Glutamatergic neuron (in vitro differentiated cells): ENCODE data around the gene HEATR1. TPM values are rescaled to one million over a fixed set of nuclear protein-coding genes. Genes with fewer than 3 reads are reported as not detected.
"Not testable (repeated sequence)": the region's sequence is repeated elsewhere in the genome, so short reads cannot be mapped to it uniquely, and the experiment has no call there.

Experiments
- DNase-seq: peaks from one replicate; pipeline ENCODE4 v3.0.0; 2022
- H3K27ac Mint-ChIP-seq: one replicate; pipeline ENCODE4 v1.8.0; 2020; ENCODE audit warnings: mild to moderate bottlenecking, mixed read lengths, inconsistent platforms; ENCODE audit not compliant: unreplicated experiment
- H3K27me3 Mint-ChIP-seq: one replicate; pipeline ENCODE4 v1.8.0; 2020; ENCODE audit warnings: mild to moderate bottlenecking, moderate library complexity, mixed read lengths, inconsistent platforms; ENCODE audit not compliant: unreplicated experiment
- H3K36me3 Mint-ChIP-seq: one replicate; pipeline ENCODE4 v1.8.0; 2020; ENCODE audit warnings: mild to moderate bottlenecking, mixed read lengths, inconsistent platforms; ENCODE audit not compliant: unreplicated experiment
- H3K4me1 Mint-ChIP-seq: one replicate; pipeline ENCODE4 v1.8.0; 2020; ENCODE audit warnings: mild to moderate bottlenecking, low read depth, mixed read lengths, inconsistent platforms; ENCODE audit not compliant: unreplicated experiment
- H3K4me3 Mint-ChIP-seq: one replicate; pipeline ENCODE4 v1.8.0; 2020; ENCODE audit warnings: mild to moderate bottlenecking, mixed read lengths, inconsistent platforms; ENCODE audit not compliant: unreplicated experiment
- H3K9me3 Mint-ChIP-seq: one replicate; pipeline ENCODE4 v1.8.0; 2020; ENCODE audit warnings: mild to moderate bottlenecking, moderate library complexity, mixed read lengths, inconsistent platforms; ENCODE audit not compliant: unreplicated experiment
- CTCF ChIP-seq: fragments of 200-600 bp; sonication (generic); IDR thresholded peaks from one replicate; pipeline ENCODE4 v1.5.0; 2021; ENCODE audit not compliant: partially characterized antibody, unreplicated experiment
- total RNA-seq: library from RNA; stranded (reverse); fragmentation: NEBNext Ultra II Directional; extraction: Animal tissue kit (Norgen Biotek cat#: 25700); gene quantifications from one replicate; pipeline ENCODE4 v1.2.1, GENCODE V29; 2021; ENCODE audit not compliant: unreplicated experiment

Gene HEATR1
- total RNA-seq, 1 donor from 2014 or later: 31.7 TPM

DNA sequence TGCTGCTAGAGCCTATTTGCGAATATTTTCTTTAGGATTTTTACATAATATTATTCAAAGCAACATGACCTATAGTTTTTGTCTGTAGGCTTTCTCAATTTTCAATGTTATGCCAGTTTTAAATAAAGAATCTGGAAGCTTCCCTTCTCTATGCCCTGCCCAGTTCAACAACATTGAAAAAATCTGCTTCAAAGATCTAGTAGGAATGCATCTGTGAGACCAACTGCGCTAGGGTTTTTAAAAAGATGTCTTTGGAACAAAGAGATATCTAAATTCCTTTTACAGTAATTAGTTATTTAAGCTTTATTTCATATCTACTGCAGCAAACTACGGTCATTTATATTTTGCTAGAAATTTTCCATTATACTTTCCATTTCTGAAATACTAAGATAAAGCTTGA, 25.7 kb downstream of the HEATR1 start:
- H3K36me3 Mint-ChIP-seq: no peaks in the 10 kb centered on the region
- H3K9me3 Mint-ChIP-seq: no peaks in the 10 kb centered on the region
- no peak overlapping the region for H3K4me3 Mint-ChIP-seq
- H3K27me3 Mint-ChIP-seq: no peaks in the 10 kb centered on the region
- no peak for DNase-seq
- TF ChIP-seq CTCF: no peak
- H3K4me1 Mint-ChIP-seq: no peaks in the 10 kb centered on the region
- no peak overlapping the region for H3K27ac Mint-ChIP-seq

DNA sequence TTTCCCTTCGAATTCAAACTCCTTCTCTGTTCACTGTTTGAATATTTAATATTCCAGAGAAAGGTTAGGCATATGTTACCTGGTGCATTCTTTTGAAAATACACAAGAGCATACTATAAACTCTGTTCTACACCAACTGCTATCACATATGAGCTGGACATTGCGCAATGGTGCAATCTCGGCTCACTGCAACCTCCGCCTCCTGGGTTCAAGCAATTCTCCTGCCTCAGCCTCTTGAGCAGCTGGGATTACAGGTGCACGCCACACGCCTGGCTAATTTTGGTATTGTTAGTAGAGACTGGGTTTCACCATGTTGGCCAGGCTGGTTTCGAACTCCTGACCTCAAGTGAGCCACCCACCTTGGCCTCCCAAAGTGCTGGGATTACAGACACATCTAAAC, 27.3 kb downstream of the HEATR1 start:
- H3K4me3 Mint-ChIP-seq, H3K36me3 Mint-ChIP-seq: not testable (repeated sequence)

DNA sequence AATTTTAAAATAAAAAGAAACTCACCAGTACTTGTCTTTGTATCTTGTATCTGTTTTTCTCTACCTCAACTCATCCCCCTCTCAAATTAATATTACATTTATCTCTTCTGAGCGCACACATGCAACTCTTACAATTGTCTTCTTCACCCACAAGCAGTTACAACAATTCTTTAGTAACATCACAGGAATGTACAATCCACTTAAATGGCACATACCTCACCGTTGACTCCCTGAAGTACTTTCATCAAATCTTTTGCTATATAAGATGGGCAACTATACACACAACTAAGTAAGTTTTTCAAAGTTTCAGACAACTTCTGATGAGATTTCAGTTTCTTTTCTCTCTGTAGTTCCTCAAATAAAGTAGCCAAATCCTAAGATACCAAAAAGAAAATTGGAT, 28.3 kb downstream of the HEATR1 start:
- Mint-ChIP-seq H3K4me1 (no peaks in the 10 kb centered on the region), H3K9me3 (no peaks in the 10 kb centered on the region), H3K36me3 (no peaks in the 10 kb centered on the region), H3K4me3 (no peak overlapping the region), H3K27me3 (no peaks in the 10 kb centered on the region), H3K27ac (no peak overlapping the region)
- no peak for DNase-seq
- TF ChIP-seq CTCF: no peak

More for the DNA sequence above, 27.3 kb downstream of the HEATR1 start:
- H3K27me3 Mint-ChIP-seq, H3K9me3 Mint-ChIP-seq, H3K4me1 Mint-ChIP-seq, DNase-seq, H3K27ac Mint-ChIP-seq: not testable (repeated sequence)

DNA sequence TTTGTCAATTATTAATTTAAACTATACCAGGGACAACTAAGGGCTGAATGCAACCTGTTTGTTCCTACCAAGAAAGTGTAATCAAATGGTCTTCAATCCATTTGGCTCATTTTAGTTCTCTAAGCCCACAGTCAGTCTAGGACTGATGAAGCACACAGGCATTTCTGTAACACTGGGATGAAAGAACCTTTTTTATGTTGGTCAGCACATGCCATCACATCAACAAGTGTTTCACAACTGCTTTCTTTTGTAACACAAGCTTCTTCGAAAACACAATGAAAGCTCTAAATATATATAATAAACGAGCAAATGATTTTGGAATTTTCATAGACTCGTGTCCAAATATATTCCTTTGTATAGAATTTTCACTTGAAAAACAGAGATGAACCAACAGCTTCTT, 28.8 kb downstream of the HEATR1 start:
- Mint-ChIP-seq H3K4me3 (no peak overlapping the region), H3K36me3 (no peaks in the 10 kb centered on the region), H3K9me3 (no peaks in the 10 kb centered on the region), H3K27me3 (no peaks in the 10 kb centered on the region), H3K27ac (no peak overlapping the region), H3K4me1 (no peaks in the 10 kb centered on the region)
- no peak for TF ChIP-seq CTCF
- DNase-seq: no peak

DNA sequence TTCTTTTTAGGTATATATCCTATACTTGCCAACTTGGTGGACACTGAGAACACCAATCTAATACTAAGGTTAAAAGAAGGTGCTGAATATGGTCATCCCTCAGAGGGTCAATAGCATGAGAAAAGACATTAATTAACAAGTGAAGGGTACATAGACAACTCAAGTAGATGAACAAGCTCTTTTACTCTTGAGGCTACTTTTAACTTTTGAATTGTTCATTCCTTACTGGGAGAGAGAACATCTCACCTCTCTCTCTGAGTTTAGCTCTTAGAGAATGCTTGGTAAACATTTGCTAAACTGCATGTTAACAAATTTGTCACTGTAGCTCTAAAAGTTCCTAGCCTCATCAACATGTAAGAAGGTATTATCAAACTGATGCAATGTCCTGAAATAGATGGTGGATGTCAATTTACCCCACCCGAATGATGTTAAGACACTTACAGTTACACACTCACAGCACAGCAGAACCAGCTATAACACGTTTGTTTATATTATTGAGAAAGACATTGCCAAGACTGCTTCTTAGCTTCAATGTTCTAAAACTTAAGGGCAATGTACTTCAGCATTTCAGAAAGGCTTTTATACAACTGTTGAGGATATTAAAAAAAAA, 35.9 kb downstream of the HEATR1 start:
- no peak overlapping the region for H3K27ac Mint-ChIP-seq
- H3K4me3 Mint-ChIP-seq: no peak overlapping the region
- H3K4me1 Mint-ChIP-seq: no peaks in the 10 kb centered on the region
- DNase-seq: no peak
- TF ChIP-seq CTCF: no peak
- H3K27me3 Mint-ChIP-seq: no peaks in the 10 kb centered on the region
- H3K36me3 Mint-ChIP-seq: no peaks in the 10 kb centered on the region
- no peaks in the 10 kb centered on the region for H3K9me3 Mint-ChIP-seq
